Measurements from ENCODE around the gene DUSP18. TPM values are rescaled to one million over a fixed set of nuclear protein-coding genes. Genes with fewer than 3 reads are reported as not detected.

DUSP18 gene
- total and polyA plus RNA-seq, 2 experiments from 2014 or later, result 7.7 to 7.9 TPM

GRCh38 chr22:30689622-30690021 lies 21.9 kb upstream of the DUSP18 start:
- no peak overlapping the region for H3K4me2 ChIP-seq
- H3K9me2 ChIP-seq (replicated peaks; ENCODE audit: insufficient read depth), result no peaks in the 10 kb centered on the region
- WGBS (ENCODE audit: low lambda C conversion rate, missing lambda C conversion rate), result 87% methylated on average over 1 of the region's 1 CpG
- no peak overlapping the region for H3K4me3 ChIP-seq
- no peak for DNase-seq (ENCODE audit: low spot score)
- TF ChIP-seq EZH2 (IDR thresholded peaks at IDR 0.05; ENCODE audit: borderline replicate concordance) (no peak), EZH2phosphoT487 (IDR thresholded peaks at IDR 0.05; ENCODE audit: low read depth, severe bottlenecking, unreplicated experiment) (no peak)
- TF ChIP-seq, protein P1, sequence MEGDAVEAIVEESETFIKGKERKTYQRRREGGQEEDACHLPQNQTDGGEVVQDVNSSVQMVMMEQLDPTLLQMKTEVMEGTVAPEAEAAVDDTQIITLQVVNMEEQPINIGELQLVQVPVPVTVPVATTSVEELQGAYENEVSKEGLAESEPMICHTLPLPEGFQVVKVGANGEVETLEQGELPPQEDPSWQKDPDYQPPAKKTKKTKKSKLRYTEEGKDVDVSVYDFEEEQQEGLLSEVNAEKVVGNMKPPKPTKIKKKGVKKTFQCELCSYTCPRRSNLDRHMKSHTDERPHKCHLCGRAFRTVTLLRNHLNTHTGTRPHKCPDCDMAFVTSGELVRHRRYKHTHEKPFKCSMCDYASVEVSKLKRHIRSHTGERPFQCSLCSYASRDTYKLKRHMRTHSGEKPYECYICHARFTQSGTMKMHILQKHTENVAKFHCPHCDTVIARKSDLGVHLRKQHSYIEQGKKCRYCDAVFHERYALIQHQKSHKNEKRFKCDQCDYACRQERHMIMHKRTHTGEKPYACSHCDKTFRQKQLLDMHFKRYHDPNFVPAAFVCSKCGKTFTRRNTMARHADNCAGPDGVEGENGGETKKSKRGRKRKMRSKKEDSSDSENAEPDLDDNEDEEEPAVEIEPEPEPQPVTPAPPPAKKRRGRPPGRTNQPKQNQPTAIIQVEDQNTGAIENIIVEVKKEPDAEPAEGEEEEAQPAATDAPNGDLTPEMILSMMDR (IDR thresholded peaks at IDR 0.05; ENCODE audit: poor library complexity), result no peak
- H3K27me3 ChIP-seq, result no peaks in the 10 kb centered on the region
- no peaks in the 10 kb centered on the region for H4K20me1 ChIP-seq (ENCODE audit: insufficient read depth, poor library complexity, severe bottlenecking)
- no peaks in the 10 kb centered on the region for H3K36me3 ChIP-seq (replicated peaks; ENCODE audit: insufficient read depth, low read depth)
- H3K9me3 ChIP-seq (ENCODE audit: low read depth), result no peaks in the 10 kb centered on the region
- H3K4me1 ChIP-seq (ENCODE audit: insufficient read depth), result no peaks in the 10 kb centered on the region
- H3K79me2 ChIP-seq, result no peaks in the 10 kb centered on the region
- H2AFZ ChIP-seq, result no peak overlapping the region
- H3K27ac ChIP-seq, result no peak overlapping the region

GRCh38 chr22:30687358-30687757 lies 19.7 kb upstream of the DUSP18 start:
- H3K4me2 ChIP-seq, result no peak overlapping the region
- H3K4me3 ChIP-seq, result no peak overlapping the region
- TF ChIP-seq EZH2phosphoT487 (IDR thresholded peaks at IDR 0.05; ENCODE audit: low read depth, severe bottlenecking, unreplicated experiment) (no peak), EZH2 (IDR thresholded peaks at IDR 0.05; ENCODE audit: borderline replicate concordance) (no peak)
- no peak overlapping the region for H3K27ac ChIP-seq
- no peaks in the 10 kb centered on the region for H3K36me3 ChIP-seq (replicated peaks; ENCODE audit: insufficient read depth, low read depth)
- no peaks in the 10 kb centered on the region for H3K9me3 ChIP-seq (ENCODE audit: low read depth)
- WGBS (ENCODE audit: low lambda C conversion rate, missing lambda C conversion rate), result 92% methylated on average over 4 of the region's 4 CpGs
- peaks cover 8% of the 10 kb centered on the region for H3K27me3 ChIP-seq
- DNase-seq (ENCODE audit: low spot score), result no peak
- H3K9me2 ChIP-seq (replicated peaks; ENCODE audit: insufficient read depth), result no peaks in the 10 kb centered on the region
- no peak overlapping the region for H2AFZ ChIP-seq
- H3K4me1 ChIP-seq (ENCODE audit: insufficient read depth), result no peaks in the 10 kb centered on the region
- H3K79me2 ChIP-seq, result no peaks in the 10 kb centered on the region
- H4K20me1 ChIP-seq (ENCODE audit: insufficient read depth, poor library complexity, severe bottlenecking), result no peaks in the 10 kb centered on the region

DNA sequence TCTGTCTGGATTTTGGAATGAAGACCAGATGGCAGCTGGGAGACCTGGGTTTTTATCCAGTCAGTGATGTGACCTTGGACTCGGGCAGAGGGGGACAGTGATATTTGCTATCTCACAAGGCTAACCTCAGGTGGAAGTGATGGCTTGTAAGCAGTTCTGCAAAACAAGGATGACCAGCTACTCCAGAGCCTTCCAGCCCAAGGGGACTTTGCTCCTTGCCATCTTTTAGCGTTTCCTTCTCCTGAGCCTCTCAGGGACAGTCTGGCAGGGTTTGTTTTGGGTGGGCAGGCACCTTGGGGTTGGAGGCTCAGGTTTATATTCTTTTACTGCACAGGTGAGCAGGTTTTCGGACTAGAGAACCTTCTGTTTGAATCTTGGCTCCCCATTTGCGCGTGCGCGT lies 17.5 kb upstream of the DUSP18 start:
- Histone ChIP-seq H3K9me3 (ENCODE audit: low read depth) (no peaks in the 10 kb centered on the region), H3K27ac (no peak overlapping the region), H2AFZ (no peak overlapping the region), H3K36me3 (replicated peaks; ENCODE audit: insufficient read depth, low read depth) (no peaks in the 10 kb centered on the region), H3K9me2 (replicated peaks; ENCODE audit: insufficient read depth) (no peaks in the 10 kb centered on the region), H3K27me3 (peaks cover 8% of the 10 kb centered on the region), H3K4me2 (no peak overlapping the region), H4K20me1 (ENCODE audit: insufficient read depth, poor library complexity, severe bottlenecking) (no peaks in the 10 kb centered on the region), H3K79me2 (no peaks in the 10 kb centered on the region), H3K4me3 (no peak overlapping the region), H3K4me1 (ENCODE audit: insufficient read depth) (no peaks in the 10 kb centered on the region)
- no peak for DNase-seq (ENCODE audit: low spot score)
- 78% methylated on average over 7 of the region's 7 CpGs for WGBS (ENCODE audit: low lambda C conversion rate, missing lambda C conversion rate)
- TF ChIP-seq, protein P1 (IDR thresholded peaks at IDR 0.05; ENCODE audit: poor library complexity), result no peak
- TF ChIP-seq EZH2 (IDR thresholded peaks at IDR 0.05; ENCODE audit: borderline replicate concordance), result no peak
- no peak for TF ChIP-seq EZH2phosphoT487 (IDR thresholded peaks at IDR 0.05; ENCODE audit: low read depth, severe bottlenecking, unreplicated experiment)

GRCh38 chr22:30681831-30682230 lies 14.2 kb upstream of the DUSP18 start:
- H3K4me2 ChIP-seq, result no peak overlapping the region
- no peak overlapping the region for H3K4me3 ChIP-seq
- H3K9me3 ChIP-seq (ENCODE audit: low read depth), result no peaks in the 10 kb centered on the region
- no peaks in the 10 kb centered on the region for H4K20me1 ChIP-seq (ENCODE audit: insufficient read depth, poor library complexity, severe bottlenecking)
- TF ChIP-seq, protein P1 (IDR thresholded peaks at IDR 0.05; ENCODE audit: poor library complexity), result no peak
- TF ChIP-seq EZH2 (IDR thresholded peaks at IDR 0.05; ENCODE audit: borderline replicate concordance) (no peak), EZH2phosphoT487 (IDR thresholded peaks at IDR 0.05; ENCODE audit: low read depth, severe bottlenecking, unreplicated experiment) (no peak)
- H3K27me3 ChIP-seq, result peaks cover 16% of the 10 kb centered on the region
- H3K9me2 ChIP-seq (replicated peaks; ENCODE audit: insufficient read depth), result no peaks in the 10 kb centered on the region
- H3K4me1 ChIP-seq (ENCODE audit: insufficient read depth), result no peaks in the 10 kb centered on the region
- no peaks in the 10 kb centered on the region for H3K79me2 ChIP-seq
- DNase-seq (ENCODE audit: low spot score), result no peak
- no peak overlapping the region for H3K27ac ChIP-seq
- no peak overlapping the region for H2AFZ ChIP-seq
- no peaks in the 10 kb centered on the region for H3K36me3 ChIP-seq (replicated peaks; ENCODE audit: insufficient read depth, low read depth)
- 68% methylated on average over 2 of the region's 2 CpGs for WGBS (ENCODE audit: low lambda C conversion rate, missing lambda C conversion rate)

Data from hepatocyte (in vitro differentiated cells).